ENCODE data around the gene MAMLD1.

DNA sequence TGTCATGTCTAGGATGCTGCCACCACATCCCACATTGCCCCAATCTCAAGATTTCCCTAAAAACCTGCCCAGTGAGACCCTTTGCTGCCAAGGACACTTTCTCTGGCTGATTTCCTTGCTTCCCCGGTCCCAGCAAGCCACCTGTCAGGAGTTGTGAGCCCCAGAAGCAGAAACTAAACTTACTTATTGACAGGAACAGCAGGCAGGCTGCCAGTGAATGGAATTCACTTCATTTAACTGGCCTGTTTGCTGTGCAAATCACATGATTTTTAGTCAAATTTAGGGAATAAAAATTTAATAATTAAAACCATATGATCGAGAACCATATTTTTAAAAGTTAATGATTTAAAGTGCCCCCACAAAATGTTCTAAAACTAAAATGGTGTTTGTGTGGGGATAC lies 48.5 kb downstream of the MAMLD1 start:
- TF ChIP-seq, protein P1, sequence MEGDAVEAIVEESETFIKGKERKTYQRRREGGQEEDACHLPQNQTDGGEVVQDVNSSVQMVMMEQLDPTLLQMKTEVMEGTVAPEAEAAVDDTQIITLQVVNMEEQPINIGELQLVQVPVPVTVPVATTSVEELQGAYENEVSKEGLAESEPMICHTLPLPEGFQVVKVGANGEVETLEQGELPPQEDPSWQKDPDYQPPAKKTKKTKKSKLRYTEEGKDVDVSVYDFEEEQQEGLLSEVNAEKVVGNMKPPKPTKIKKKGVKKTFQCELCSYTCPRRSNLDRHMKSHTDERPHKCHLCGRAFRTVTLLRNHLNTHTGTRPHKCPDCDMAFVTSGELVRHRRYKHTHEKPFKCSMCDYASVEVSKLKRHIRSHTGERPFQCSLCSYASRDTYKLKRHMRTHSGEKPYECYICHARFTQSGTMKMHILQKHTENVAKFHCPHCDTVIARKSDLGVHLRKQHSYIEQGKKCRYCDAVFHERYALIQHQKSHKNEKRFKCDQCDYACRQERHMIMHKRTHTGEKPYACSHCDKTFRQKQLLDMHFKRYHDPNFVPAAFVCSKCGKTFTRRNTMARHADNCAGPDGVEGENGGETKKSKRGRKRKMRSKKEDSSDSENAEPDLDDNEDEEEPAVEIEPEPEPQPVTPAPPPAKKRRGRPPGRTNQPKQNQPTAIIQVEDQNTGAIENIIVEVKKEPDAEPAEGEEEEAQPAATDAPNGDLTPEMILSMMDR (IDR thresholded peaks at IDR 0.05; ENCODE audit: low read depth, low read length, poor library complexity, severe bottlenecking), result no peak
- no peak for TF ChIP-seq EZH2phosphoT487 (IDR thresholded peaks at IDR 0.05; ENCODE audit: borderline replicate concordance, low read length)
